Hematopoietic multipotent progenitor cell treated with erythropoietin and hydrocortisone succinate and interleukin-3 and kit ligand, for 4 days (in vitro differentiated cells): ENCODE measurements around the gene PTTG1.

ENCODE experiments used
- DNase-seq: peaks from one replicate; pipeline ENCODE4 v3.0.0-alpha.2; 2015

Gene PTTG1

DNA sequence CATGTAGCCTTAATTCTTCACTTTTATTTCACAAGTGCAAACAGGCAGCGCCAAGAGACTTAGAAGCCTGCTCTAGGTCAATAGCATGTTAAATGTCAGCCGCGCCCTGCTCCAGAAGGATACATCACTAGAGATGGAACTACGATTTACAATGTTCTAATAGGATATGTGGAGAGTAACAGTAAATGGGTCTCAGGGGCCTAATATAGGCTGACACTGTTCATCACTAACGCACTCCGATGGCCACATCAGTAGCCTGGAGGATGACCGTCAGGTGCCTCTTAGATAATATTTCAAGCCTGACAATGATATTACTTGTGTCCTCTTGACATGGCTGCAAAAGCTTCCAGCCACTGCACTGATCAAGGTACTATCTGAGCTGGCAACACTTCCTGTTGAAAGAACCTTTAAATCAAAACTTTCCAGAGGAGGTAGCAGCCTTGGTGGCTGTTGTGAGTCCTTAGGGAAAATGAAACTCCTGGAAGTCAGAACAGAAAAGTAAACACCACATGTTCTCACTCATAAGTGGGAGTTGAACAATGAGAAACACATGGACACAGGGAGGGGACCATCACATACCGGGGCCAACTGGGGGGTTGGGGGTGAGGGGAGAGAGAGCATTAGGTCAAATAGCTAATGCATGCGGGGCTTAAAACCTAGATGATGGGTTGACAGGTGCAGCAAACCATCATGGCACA lies 35.0 kb downstream of the PTTG1 start:
- no peak for DNase-seq

- DNase-seq = no peak
These were observed 35.6 kb downstream of the PTTG1 start for GRCh38 chr5:160457252-160457651.

DNA sequence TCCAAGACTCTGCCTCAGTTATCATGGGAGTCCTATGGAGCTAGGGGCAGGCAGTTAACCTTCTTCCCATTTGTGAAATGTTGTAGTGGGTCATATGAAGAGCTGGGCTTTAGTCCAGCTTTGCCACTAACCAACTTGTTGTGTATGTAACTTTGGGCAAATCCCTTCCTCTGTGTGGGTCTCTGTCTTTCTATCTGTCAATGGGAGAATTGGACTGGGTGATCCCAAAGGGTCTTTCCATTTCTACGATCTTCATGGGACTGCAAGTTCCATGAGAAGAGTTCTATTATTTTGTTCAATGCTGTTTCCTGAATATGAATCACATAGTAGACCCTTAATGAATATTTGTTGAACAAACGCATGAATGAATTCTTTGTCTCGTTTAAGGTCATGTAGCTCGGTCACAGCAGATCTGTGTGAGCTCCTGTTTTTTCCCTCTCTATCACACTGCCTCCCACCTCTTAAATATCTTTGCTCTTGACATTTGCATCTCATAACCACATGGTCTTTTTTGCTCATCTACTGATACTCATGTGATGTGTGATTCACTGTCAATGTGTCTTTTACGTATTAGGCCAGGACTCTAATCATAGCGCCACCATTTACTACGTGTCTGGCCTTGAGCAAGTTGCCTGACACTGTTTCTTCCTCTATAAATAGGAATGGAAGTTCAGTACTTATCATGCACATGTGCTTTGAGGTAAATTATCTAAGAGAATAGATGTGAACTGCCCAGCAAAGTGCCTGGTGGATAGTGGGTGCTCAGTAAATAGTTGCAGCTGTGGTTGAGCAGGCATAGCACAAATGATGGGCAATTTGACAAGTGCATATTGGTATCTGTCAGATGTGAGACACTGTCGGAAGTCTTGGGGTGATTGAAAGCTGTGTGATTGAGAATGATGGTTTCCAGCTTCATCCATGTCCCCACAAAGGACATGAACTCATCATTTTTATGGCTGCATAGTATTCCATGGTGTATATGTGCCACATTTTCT lies 37.4 kb downstream of the PTTG1 start:
- peak; percentile 27 for DNase-seq

DNA sequence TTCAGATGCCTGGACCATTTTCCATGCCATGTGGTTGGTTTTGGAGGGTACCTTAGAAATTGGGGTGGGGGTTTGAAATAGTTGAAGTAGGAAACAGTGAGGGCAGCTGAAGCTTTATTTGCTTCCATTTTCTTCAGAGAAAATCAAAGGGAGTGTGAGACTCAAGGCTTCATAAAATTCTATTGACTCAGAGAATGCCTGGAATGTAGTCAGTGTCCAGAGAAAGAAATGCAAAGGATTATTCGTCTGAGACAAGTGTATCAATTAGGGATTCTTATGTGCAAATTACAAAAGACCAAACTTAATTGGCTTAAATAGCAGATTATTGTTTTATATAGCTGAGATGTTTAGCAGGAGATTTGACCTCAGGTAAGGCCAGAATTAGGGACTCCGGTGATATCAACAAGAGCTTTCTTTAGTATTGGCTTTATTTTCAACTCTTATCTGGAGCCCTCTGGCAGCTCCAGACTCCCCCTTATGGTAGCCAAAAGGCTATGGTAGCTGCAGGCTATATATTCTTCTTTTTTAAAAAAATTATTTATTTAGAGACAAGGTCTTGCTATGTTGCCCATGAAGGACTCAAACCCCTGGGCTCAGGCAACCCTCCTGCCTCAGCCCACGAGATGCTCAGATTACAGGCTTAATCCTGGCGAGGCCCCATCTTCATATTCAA lies 38.9 kb downstream of the PTTG1 start:
- DNase-seq = peak; percentile 67

DNA sequence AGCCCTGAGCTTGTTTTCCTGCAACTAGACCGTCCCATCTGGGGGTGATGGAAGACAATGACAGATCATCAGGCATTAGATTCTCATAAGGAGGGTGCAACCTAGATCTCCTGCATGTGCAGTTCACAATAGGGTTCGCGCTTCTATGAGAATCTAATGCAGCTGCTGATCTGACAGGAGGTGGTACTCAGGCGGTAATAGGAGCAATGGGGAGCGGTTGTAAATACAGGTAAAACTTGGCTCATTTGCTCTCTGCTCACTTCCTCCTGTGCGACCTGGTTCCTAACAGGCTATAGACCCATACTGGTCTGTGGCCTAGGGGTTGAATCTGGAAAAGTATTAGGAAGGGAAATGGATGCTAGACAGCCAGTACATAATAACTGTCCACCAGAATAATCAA lies 39.7 kb downstream of the PTTG1 start:
- DNase-seq = no peak

DNA sequence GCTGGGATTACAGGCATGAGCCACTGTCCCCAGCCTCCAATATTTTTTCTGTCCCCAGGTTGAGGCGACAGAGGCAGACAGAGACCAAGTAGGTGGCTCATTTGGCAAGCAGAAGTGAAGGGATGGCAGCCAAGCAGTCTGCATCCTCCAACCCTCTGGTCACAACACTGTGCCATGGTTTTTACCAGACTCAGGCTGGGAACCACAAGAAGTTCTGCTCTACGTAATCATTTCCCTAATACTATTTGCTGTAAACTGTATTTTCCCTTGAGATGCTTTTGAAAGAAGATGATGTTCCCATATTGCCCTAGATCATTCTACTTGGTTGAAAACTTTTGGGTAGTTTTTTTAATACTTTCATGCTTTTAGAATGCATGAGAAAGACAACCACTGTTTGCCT lies 40.5 kb downstream of the PTTG1 start:
- no peak for DNase-seq

DNA sequence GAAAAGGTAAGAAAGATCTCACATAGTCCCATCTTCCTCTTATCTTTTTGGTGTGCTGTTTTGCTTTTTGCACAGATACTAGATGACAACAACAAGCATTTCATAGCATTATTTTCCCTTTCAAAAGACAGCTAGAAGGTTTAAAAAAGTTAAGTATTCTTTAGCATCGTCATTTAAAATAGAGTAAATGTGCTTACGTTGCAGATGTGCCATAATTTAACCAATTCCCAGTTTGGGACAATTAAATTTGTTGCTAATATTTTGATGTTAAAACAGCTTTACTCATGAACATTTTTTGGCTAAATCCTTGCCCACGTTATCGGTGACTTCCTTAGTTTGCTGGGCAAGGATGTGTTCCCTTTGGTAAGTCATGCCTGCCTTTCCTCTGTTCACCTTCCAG lies 41.6 kb downstream of the PTTG1 start:
- DNase-seq = no peak

- DNase-seq = no peak
These were observed 42.2 kb downstream of the PTTG1 start for GRCh38 chr5:160463740-160464465.

- no peak for DNase-seq
These were observed 42.8 kb downstream of the PTTG1 start for GRCh38 chr5:160464466-160464797.

DNA sequence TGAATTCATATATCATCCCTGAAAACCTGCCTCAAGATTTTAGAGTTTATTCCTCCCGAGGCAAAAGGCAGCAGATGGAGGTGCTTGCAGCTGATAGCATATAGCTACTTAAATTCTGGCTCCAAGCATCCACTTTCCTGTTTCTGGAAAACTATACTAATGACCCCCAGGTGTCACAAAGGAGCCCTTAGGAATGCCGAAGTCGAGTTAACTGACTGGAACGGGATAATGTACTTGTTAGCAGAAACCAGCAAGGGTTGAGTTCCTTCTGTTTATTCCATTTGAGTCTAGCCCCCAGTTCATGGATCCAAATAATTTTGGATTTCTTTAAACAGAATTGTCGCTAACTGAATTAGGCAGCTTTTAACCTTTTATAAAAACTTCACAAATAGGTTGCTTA lies 44.5 kb downstream of the PTTG1 start:
- no peak for DNase-seq

- peak; percentile 41 for DNase-seq
These were observed 45.4 kb downstream of the PTTG1 start for GRCh38 chr5:160466889-160467554.

GRCh38 chr5:160467555-160468362 lies 46.1 kb downstream of the PTTG1 start:
- peak; percentile 97 for DNase-seq

DNA sequence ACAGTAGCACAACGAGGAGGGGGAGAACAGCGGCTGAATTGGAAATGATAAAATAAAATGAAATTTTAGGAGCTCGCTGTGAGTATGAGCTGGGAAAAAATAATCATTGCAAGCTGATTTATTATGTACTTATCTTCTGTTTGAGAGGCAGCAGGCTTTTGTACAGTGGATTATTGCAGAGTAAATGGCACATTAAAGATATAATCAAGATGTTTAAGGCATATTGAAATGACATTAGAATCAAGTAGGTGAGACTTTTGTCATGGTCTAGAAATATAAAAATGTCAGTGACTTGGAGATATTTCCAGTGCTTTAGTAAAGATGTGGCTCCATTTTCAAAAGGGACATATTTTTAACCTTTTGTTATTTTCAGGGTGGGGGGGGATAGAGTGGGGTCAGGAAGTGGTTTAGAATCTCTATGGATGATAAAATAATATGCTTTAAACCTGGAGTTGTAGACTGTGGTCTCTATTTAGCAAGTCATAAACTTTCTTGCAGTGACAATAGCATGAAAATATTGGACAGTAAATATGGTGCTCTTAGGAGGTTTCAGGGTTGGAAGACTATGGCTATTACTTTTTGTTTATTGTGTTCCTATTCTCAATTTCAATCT lies 46.8 kb downstream of the PTTG1 start:
- DNase-seq = no peak

DNA sequence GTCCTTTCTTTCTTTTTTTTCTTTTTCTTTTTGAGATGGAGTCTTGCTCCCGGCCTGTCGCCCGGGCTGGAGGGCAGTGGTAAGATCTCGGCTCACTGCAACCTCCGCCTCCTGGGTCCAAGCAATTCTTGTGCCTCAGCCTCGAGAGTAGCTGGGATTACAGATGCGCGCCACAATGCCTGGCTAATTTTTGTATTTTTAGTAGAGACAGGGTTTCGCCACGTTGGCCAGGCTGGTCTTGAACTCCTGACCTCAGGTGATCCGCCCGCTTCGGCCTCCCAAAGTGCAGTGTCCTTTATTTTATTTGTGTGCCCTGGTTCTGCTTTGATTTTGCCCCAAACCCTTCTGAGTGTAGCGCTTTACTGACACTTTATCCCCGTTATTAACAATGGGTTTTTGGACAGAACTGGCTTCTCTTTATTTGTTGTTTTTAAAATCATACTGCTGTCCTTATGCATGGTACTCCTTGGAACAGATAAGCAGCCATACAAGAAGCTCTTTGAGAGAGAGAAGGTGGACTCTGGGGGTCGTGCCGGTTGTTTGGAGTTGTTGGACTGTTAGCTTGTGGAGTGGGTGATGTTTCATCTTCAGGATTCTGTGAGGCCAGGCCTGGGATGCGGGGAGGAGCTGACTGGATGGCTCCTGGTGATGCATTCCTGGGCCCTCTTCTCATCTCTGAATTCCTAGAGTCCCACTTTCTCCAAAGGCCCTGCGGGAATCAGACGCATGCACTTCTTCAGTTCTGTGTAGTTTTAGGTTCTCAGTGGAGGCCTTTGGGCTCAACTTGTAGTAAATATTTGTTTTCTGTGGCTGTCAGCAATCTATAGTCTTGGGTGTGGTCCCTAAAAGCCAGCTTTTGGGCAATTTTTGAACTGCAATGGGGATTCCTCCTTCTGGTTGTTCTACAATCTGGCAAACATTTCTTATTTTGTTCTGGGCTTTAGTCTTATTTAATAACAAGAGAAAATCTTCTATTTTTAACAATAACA lies 47.8 kb downstream of the PTTG1 start:
- no peak for DNase-seq

- peak; percentile 79 for DNase-seq
These were observed 49.0 kb downstream of the PTTG1 start for GRCh38 chr5:160470437-160471361.

DNA sequence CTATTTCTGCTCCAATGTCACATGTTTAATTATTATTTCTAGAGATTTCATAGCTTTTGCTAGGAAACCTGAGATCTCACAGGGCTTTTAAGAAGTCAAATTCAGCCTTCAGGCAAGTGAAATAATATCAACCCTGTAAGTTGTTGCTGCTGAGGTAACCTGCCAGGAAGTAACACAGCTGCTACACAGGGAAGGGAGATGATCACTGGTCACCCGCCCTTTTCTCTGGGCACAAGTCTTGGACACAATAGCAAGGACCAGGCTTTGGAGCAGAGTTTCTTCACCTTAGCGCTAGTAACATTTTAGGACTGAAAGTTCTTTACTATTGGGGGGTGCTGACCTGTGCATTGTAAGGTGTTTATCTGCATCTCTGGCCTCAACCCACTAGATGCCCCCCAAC lies 50.1 kb downstream of the PTTG1 start:
- no peak for DNase-seq

DNA sequence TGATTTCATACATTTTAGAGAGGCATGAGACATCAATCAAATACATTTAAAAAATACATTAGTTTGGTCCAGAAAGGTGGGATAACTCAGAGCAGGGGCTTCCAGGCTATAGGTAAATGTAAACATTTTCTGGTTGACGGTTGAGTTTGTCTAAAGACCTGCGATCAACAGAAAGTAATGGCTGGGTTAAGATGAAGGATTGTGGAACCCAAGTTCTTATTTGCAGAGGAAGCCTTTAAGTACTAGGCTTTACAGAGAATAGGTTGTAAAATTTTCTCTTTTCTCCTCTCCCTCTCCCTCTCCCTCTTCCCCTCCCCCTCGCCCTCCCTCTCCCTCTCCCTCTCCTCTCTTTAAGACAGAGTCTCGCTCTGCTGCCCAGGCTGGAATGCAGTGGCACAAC lies 50.8 kb downstream of the PTTG1 start:
- DNase-seq = no peak

GRCh38 chr5:160473681-160474080 lies 52.0 kb downstream of the PTTG1 start:
- DNase-seq = no peak

DNA sequence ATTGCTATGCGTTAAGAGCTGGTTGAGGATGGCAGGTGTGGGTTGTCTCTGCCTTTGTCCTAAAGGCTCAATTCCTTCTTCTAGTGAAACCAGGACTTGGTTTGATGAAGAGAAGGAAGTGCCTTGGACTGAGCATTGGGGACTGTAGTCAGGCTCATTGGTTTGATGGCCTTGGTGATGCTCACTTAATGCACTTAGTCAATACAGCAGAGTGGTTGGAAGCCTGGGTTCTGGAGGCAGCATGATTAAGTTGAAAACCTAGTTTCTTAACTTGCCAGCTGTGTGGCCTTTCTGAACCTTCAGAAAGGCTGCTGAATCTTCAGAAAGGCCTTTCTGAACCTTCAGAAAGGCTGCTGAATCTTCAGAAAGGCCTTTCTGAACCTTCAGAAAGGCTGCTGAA lies 52.4 kb downstream of the PTTG1 start:
- DNase-seq = no peak
